AML-193 (cell line): ENCODE measurements around the gene ZBTB7C.

Experiments used
- DNase-seq, 2 experiments: peaks; one replicate each; lab custom pipeline; 2025; lab: John Stamatoyannopoulos, UW

Gene ZBTB7C

DNA sequence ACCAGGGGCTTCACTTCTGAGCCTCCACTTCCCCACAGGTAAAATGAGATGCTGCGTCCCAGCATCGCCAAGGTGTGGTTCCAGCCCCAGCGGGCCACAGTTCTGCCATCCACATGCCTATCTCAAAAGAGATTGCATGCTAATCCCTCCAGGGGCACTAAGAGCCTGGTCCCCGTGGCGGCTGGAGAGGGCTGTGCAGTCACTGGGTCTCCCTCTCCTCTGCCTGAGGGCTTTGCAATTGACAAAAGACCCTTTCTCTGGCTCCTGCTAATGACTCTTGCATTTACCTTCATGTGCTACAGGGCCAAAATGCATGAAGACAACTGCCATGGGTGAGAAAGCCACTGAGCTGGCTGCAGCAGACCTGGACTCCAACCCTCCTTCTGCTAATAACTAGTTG, 18.5 kb downstream of the ZBTB7C start:
- DNase-seq = no peak

DNA sequence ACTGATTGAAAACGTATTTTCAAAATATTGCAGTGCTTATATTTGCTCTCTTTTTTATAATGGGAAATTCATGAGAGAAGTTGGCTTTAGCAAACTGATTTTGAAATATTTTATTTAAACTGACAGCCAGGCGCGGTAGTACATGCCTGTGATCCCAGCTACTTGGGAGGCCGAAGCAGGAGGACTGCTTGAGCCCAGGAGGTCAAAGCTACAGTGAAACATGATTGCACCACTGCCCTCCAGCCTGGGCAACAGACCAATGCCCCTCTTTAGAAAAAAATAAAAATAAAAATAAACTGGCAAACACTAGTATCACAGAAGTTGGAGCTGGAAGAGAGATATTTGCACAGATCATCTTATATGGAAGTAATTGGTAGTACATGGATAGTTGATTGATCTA, 20.7 kb downstream of the ZBTB7C start:
- DNase-seq = no peak

DNA sequence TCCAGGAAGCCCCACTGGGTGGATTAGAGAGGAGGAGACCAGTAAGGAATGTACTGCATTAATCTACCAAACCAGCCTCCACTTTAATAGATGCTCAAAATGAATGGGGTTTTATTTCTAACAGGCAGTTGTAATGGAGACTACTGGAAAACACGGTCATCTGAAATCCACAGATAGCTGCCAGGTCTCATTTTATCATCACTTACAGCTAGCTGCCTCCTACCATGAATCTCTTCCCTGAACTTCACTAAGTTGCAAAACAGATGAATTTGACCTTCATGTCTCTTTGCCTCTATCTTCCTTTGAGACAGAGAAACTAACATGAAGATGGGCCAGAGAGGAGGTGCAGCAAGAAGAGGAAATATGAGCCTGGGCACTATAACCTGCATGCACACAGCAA, 21.9 kb downstream of the ZBTB7C start:
- DNase-seq = no peak

DNA sequence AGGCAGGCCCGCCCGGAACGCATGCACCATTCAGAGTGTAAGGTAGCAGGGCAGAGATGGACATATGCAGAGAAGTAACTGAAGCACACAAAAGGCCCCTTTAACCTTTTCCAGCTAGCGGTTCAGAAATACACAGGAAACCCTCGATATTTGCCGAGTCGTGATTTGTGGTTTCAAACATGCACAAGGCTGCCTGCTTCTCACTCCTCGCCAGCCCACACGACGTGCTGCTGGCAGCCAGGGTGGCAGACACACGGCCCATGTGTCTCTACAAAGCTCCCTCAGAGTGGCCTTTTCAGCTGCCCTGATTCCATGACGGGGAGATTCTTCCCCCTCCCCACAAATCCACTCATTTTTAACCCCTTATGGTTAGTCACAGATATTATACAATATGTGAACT, 23.6 kb downstream of the ZBTB7C start:
- no peak for DNase-seq

DNA sequence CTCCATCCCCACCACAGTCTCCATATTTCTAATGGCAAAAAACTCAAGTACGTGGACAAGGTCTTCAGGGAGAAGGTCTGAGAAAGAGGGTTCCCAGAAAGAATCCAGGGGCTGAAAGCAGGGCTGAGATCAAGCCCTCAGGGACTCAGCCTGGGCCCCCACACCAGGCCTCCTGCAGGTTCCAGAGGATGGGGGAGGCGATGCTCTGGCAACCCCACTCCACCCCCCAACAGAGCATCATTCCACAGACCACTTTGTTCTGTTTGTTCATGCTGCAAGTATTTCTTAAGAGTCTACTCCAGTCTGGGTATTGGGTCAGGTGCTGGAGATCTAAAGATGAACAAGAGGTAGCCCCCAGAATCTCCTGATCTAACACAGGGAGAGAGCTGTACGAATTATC, 32.2 kb downstream of the ZBTB7C start:
- no peak for DNase-seq

DNA sequence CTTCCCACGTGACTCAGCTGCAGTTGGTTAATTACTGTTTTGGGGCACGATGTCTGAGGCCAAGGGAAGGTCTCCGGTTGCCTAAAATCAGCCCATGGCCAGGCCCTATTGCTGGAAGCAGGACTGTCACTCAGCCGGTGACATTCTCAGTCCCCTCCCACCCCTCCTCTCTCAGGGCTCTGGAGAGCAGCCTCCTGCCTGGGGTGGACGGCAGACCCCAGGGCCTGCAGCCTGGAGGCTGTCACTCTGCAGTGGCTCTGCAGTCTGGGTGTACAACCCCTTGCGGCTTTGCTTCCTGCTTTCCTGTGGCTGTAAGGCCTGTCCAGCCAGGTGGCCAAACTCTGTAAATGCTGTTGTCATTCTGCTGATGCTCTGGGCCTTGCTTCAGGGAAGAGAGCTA, 32.8 kb downstream of the ZBTB7C start:
- no peak for DNase-seq

DNA sequence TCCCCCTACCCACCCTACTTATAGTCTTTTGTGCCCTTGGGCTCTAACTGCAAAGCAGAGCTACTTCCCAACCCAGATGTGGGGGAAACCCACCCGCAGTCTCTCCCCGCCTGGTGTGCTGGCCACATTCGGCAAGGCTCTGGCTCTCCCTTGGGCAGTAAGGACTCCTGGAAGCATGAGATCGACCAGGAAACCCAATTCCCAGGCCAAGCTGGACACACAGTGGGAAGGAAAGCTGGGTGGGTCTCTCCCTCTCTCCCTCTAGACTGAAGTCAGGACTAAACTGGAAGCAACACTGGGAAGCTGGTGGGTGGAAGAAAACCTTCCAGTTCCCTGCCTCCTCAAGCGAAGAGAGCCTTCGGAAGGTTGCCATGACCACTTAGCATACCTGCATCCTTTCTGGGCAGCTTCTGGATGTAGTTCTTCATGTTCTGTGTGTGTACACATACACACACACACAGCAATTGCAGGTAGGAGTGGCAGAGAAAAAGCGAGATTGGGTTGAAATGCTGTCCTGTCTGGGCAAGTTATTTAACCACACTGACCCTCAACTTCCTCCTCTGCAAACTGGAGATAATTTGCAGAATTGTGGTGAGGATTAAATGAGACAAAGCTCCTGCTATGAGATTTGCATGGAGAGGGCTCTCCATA, 33.9 kb downstream of the ZBTB7C start:
- DNase-seq = no peak

DNA sequence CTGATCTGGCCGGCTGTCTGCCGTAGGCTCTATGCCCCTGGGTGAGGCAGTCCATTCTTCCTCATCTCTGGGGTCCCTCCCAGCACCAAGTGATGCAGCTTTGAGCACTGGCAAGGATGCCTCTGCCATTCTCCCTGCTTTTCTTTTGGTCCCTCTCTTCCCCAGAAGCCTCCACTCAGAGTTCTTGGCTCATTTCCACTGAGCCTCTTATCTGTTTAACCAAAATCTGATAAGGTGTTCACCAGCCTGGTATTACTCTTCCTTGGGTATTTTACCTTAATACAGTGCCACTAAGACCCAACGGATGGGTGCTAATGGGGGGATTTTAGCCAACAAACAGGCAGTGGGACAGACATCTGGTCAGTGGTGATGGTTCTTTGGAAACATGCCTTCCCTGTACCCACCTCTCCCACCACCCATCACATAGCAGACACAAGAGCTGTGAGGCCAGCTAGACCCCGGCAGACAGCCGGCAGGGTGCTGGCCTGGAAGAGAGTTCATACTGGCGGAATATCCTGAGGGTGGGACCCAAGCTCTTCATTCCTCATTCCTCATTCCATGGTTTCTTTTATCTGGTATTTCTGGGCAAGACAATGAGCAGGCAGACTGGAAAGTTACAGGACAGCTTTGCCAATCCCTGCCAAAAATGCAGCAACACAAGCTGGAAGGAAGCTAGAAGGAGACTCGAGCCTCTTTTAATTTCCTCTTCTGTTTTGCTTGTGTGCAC, 34.6 kb downstream of the ZBTB7C start:
- DNase-seq = no peak

DNA sequence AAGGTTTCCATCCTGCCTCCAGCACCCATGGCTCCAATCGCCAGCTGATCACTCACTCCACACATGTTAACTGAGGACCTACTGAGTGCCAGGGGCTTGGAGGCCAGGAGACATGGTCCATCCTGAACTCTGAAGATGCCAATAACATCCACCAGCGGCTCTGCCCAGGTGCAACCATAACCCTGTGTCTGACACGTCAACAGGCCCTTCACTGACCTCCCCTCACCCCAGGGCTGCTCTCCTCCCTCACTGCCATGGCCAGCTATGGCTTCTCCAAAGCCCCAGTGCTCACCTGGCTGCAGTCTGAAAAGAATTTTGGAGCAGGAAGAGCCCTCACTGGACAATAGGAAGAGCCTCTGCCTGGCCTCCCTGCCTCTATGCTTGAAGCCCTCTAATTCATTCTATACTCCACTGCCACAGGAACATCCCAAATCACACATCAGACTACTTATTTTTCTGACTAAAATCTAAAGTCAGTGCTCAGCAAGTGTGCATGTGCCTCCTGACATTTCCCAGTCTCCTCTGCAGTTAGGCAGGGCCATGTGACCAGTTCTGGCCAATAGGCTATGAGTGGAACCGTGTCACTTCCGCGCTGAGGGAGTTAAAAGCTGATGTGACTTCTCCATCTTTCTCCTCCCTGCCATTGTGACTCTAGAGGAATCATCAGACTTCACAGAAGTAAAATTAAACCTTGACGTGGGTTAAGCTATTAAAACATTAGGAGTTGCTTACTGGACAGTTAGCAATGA, 37.2 kb downstream of the ZBTB7C start:
- no peak for DNase-seq

DNA sequence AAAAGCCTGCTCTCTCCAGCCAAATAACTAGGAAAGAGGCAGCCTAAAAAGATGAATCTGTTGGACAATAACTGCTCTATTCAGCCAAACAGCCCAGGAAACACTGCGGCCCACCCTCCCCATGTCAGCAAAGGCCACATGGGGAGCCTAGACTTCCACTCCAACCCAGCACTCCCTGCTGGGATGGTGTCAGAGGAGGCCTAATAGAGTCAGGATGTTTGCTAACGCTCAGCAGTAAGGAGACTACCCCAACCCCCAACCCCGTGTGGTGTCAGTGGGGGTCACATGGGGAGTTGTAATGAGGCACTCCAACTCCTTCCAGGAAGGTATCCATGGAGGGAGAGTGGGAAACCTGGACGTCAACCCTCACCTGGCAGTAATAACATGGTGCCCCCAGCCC, 41.6 kb downstream of the ZBTB7C start:
- DNase-seq = no peak

DNA sequence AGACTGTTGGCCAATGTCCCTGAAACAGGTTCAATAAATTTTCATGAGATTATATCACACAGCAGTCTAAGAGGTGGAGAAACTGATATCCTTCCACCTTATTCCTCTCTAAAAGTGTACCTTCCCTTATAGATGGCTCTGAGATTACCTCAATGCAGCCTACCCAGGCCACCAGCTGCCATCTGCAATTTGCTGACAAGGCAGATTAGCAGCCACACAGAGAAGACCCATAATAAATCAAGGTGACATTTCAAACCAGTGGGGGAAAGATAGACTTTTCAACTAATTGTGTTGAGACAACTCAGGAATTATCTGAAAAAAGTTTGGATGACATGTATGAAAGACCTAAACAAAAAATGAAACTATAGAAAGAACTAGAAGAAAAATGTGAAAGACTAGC, 43.2 kb downstream of the ZBTB7C start:
- DNase-seq = no peak

DNA sequence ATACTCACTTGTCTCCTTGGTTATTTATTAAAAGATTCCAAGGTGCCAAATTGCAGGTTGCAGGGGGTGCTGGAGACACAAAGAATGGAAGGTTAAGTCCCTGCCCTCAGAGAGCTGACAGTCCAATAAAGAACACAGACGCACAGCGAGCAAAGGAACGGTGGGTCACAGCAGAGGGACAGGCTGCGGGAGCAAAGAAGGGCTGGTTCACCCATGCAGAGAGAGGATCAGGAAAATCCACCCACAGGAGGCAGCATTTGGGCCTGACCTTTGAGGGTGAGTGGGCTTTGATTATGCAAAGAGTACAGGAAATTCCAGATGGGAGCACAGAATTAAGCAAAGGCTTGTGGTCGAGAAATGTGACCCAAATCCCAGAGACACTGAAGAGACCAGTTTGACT, 45.0 kb downstream of the ZBTB7C start:
- DNase-seq = no peak

DNA sequence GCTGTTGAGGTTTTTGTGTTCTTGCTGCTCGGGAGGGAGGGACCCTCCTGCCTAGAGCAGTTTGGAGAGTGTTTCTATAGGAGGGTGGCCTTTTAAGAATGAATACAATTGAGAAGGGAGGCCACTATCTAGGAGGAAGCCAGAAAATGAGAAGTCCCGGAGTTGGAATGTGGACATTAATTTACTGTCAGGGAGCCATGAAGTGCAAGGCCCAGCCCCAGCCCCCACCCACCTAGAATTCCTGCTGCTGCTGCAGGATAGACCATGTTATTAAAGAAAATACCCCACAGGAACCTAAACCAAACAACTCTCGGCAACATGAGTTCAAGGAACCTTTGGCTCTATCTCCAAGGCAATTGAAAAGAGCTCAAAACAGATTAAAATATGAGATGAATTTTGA, 46.0 kb downstream of the ZBTB7C start:
- no peak for DNase-seq

DNA sequence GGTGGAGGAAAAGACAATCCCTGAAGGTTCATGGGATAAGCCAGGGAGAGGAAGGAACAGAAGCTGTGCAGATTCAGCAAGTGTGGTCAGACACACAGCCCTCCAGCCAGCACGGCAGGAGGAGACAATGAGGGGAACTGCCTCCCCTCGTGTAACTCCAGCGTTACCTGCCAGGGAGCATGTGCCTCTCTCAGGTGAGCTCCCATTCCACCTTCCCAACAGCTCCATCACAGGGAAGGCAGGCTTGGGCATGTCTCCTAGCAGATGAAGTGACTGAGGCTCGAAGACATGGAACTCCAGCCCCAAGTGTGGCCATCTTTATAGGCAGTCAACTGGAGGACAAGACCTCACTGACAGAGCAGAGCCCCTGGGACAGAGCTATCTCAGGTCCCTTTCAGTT, 47.4 kb downstream of the ZBTB7C start:
- no peak for DNase-seq

DNA sequence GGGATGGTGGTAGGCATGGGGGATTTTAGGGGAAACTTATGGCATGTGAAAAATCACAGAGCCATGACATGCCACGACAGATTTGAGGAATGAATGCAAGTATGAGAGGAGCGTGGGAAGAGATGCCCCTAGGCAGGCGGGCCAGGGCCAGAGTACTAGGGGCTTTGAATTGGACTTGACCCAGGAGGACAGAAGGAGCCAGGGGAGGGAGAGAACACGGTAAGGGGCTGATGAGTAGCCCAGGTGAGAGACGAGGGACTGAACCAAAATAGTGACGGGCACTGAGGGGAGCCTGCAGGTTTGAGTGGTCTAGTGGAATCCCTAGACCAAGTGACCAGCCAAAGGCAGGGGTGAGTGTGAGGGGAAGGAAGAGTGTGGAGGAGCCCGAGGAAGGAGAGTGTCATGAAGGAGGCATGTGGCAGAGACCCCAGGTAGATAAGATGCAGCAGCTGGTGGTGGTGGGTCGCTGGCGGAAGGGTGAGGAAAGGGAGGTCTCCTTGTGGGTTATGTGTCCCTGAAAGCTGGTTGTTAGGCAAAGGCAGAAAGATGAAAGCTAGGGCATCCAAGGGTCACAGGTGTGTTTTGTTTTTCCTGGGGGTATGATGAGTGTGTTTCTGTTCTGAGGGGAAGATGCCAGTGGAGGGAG, 48.7 kb downstream of the ZBTB7C start:
- DNase-seq = no peak

DNA sequence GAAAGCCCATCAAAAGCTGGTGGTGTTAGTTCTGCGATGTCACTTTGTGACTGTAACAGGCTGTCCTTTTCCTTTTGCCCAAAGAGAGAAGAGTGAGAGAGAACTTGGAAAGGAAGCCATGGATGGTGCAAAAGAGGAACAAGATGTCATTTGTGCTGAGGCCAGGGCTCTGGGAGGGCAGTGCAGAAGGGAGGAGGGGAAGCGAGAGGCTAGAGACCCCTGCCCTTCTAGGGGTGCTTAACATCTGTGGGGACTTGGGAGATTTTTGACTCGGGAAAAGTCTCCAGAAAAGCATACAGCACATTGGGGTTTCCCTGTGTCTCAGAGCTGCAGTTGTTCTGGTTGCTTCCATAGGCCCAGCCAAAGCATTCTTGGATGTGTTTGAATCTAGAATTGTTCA, 49.6 kb downstream of the ZBTB7C start:
- DNase-seq = no peak

DNA sequence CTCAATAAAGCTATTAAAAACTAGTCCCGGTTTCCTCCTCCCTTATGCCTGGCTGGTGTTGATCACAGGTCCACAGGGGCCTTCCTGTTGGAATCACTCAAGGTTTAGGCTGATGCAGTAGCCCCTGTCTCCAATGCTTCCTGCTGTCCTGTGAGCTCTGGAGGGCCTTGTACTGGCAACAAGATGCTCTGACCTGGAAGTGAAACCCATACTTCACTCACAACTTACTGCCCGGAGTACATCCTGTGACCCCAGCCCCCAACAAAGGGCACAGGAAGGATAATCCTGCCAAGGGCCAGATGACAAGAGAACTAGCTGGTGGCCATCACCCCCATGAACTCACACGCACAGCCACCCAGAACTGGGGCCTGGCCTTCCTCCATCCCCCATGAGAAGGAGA, 50.3 kb downstream of the ZBTB7C start:
- no peak for DNase-seq

DNA sequence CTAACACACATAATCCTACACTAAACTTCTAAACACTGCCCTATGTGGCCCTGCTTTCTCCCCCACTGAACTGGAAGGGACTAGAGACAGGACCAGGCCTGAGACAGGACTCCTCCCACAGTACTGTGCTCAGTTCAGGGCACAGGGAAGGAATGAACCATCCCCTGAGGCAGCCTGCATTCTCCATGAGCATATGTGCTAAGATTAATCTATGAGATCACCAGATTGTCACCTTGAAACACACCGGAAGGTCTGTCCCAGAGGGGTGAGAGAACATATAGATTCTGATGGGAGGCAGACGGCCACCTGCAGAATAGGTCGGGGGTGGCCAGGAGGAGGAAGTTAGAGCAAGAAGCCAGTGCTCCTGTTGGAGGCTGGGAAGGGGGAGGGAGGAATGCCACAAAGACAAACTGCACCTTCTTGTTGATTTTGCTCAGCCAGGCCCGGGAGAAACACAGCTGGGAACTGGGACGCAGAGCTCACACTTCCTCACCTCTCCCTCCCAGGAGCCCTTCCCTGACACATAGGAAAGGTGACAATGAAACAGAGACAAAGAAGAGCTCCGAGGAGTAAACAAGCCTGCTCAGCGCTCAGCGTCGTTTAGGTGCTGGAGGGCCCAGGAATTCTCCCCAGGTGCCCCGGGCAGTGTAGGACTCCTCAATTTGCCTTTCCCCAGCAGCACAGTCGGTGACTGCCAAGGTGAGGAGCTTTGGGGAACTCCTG, 52.1 kb downstream of the ZBTB7C start:
- DNase-seq = no peak

DNA sequence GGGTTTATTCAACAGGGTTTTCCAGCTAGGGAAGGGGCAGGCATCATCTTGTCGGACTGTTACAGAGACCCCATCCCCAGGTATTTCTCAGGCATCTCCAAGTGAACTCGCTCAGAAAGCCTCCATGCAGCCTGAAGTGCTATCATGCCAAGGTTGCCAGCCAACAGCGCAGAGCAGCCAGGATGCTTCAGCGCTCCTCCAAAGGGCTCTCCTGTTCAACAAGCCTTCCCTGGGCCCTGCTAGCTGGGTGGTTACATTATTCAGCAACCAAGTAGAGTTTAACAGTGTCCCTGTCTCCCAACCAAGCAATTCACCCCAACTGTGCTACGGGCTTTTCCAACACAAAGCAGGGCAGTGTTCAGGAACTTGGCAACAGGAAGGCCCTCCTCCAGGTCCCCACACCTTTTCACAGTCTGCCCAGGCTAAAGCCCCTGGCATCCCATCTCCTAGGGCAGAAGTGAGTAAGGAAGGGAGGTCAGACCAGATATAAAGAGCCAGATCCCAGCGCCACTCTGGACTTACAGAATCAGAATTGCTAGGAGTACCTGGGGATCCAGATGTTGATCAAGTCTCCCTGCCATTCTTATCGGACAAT, 52.9 kb downstream of the ZBTB7C start:
- no peak for DNase-seq

DNA sequence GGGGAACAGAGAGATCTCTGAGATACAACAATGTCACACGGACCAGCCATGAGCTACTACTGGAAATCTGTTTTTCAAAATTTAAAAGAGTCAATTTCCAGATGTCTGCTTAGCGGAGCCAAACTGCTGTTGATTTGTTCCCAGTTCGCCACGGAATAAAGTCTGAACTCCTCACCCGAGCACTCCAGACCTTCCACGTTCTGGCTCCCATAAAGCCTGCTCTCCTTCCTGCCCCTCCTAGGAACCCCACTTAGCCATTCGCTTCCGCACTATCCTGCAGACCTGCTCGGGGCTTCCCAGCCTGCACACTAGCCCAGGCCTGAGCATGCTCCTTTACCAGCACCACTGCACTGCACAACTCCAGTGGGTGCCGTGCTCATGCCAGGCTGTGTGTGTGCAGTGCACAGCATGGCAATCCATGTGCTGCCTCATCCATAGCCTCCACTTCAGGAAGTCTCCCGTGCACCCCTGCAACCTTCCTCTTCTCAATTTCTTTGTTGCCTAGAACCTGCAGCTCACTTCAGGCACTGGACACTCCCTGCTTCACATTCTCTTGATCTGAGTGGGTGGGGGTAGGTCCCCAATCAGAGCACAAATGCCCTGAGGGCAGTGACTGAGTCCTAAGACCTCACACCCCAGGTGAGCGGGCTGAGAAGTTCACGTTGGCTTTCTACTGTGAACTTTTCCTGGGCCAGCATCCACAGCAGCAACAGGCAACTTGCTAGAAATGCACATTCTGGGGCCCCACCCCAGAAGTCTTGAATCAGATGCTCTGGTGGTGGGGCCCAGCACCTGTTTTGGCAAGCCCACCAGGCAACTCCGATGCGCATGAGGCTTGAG, 53.7 kb downstream of the ZBTB7C start:
- DNase-seq = no peak

DNA sequence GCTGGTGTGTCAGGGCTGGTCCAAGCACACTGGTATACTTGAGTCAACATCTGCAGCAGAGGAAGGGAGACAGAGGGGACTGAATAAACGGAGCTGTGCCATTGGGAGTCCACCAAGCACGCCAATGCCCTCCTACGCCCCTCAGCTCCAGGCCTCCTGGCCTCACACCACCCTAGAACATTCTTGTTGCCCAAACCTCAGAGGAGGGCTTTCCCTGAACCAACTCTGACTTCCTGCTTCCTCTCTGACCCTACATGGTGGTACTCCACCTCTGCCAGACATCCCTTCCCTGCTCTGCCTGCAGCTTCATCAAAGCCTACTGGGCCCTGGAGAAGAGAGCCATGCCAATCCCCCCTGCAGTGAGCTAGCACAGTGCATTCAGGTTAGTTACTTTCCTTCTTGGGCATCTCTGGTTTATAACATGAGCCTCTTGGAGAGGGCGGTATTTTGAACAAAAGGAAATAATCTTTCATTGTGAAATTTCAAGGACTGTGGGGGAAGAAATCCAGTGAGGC, 54.4 kb downstream of the ZBTB7C start:
- no peak for DNase-seq
